GM19438 (cell line): ENCODE results near the gene ANKRD13B.
"Not testable (repeated sequence)": the region's sequence is repeated elsewhere in the genome, so short reads cannot be mapped to it uniquely, and the experiment has no call there.

ENCODE experiments used
- ATAC-seq: cut with Tn5 transposase; IDR thresholded peaks from one replicate; pipeline ENCODE4 v1.9.1; 2021; ENCODE audit warnings: low read depth; ENCODE audit not compliant: unreplicated experiment

The ANKRD13B gene

DNA sequence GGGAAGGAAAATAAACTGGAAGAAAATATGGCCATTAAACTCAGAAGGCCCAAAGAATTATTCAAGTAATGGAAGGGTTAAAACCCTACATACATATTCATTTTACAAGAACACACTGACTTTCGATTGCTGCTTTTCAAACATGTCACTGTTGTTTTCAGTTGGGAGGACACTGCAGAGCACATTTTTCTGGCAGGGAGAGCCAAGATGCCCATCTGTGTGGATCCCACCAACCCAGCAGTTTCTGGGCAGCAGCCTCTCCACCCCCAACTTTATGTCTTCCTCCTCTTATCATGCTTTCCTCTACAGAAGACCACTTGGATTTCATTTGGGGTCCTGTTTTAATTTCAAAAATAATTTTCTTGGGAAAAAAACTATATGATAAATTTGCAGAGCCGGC lies 36.9 kb downstream of the ANKRD13B start:
- ATAC-seq, result no peak

DNA sequence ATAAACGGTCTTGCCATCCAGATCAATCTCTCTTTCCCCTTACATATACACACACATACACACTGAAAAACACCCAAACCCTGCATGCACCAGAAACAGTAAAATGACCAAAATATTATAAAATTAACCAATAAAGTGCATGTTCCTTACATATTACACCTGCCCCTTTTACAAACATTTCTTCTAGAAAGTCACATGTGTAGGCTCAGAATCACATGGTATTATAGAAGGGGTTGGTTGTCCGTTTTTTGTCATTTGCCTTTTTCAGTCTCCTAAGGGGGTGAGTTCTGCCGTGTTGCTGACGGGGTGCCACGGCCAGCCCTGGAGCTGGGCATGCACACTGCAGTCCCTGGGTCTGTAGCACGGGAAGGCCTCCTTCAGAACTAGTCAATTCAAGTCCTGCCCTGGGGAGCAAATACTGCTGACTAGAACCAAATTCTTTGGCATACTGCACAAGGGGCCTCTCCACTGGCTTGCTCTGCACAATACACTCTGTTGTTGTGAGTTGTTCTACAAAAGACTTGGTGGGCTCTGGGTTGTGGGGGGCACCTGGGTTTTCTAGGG lies 37.8 kb downstream of the ANKRD13B start:
- no peak for ATAC-seq

DNA sequence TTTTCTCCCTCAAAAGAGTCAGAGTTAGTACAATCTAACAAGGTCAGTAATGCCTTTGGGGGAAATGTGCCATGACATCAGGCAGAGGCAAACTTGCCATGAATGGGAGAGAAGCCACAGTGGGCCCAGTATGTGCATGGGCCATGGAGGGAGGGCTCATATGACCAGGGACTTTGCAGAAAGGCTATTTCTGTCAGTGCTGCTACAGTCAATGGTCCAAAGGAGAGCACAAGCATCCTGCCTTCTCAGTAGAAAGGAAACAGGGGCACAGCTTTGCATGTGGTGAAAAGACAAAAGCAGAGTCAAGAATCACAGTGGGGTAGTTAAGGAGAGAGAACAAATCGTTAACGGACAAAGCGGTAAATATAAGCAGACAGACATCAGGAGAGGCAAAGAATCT lies 41.0 kb downstream of the ANKRD13B start:
- no peak for ATAC-seq

DNA sequence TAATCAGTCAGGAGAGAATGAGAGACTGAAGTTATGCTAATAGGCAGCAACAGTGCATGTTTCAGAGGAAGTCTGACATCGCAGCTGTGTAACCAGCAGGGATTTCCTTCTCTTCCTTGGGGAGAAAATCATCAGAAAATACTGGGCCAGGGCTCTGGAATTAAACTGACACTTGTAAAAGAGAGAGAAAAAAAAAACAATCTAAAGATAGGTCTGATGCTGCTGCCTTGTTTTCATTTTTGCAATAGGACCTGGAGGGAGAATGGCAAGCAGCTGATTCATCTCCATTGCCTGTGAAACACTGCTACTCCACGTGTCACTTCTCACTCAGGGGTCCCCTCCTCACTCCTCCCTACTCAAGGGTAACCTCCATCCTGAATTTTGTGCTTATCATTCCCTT lies 47.5 kb downstream of the ANKRD13B start:
- ATAC-seq, result no peak

DNA sequence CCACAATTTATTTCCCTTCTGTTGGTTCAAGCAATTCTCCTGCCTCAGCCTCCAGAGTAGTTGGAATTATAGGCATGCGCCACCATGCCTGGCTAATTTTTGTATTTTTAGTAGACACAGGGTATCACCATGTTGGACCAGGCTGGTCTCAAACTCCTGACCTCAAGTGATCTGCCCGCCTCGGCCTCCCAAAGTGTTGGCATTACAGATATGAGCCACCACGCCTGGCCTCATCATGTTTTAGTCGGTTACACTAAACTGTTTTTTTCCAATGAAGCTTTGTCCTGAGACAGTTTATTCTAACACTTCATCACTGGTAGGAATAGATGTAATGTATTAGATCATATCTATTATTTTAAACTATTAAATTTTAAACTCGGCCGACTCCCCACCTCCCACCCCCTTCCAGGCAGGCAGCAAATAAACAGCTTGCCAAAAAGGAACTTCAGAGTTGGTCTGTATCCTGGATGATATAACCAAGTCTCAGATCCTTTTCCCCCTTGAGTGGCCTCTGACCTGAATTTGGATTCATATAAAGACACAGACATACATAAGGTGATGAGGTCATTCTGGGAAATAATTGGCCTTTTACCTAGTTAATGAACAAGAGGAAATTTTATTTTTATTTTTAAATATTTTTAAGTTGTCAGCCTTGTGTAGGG lies 48.2 kb downstream of the ANKRD13B start:
- no peak for ATAC-seq

DNA sequence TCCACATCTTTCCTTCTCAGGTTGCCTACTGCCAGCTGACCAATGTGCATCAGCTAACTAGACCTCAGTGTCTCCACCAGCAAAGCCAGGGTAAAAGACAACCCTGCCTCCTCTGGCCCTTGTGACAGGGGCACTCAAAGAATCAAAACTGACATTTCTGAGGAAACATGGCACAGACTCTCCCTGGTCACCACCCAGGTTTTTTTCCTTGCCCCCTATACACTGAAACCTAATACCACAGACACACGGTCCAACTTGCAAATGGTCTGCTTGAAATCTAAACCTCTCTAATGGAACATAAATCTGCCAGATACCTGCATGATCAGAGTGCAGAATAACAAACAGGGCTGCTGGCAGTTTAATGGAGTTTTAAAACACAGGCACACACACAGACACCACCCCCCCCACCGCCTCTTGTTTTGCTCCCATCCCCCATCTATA lies 49.3 kb downstream of the ANKRD13B start:
- no peak for ATAC-seq

DNA sequence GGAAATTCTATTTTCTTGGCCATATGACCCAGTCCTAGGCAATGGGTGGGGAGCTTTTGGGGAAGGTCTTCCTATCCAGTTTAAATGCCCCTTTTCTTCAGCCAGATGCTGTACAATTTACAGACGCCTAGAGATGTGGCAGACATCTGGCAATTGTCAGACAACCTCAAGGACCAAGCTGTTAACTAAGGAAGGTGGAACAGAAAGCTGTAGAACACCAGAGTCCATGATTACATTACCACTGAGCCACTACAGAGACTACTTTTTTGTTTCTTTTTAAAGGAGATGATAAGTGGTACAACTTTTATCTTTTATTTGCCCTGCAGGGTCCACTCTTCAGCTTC lies 50.9 kb downstream of the ANKRD13B start:
- no peak for ATAC-seq

DNA sequence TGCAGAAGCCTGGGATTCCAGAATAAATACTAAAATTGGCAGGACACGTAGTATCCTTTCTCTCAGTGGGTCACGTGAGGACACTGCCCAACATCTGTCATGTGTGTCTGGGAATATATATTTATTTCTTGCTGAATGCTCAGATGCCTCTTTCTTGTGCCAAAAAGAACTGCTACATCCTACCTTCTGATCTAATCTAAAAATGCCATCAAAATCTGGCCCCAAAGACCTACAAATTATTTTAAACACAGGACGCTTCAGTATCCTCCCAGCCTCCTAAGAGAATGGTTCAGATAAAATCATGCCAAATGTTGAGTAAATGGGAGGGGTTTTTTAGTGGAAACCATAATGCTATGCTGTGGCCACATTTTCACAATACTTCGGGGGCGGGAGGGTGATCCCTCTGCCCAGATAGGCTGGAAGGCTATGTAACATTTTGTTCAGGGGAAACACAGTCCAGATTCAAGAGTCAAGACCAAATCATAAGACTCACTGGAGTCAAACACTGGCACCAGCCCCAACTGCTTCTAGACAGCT lies 52.7 kb downstream of the ANKRD13B start:
- ATAC-seq, result no peak

DNA sequence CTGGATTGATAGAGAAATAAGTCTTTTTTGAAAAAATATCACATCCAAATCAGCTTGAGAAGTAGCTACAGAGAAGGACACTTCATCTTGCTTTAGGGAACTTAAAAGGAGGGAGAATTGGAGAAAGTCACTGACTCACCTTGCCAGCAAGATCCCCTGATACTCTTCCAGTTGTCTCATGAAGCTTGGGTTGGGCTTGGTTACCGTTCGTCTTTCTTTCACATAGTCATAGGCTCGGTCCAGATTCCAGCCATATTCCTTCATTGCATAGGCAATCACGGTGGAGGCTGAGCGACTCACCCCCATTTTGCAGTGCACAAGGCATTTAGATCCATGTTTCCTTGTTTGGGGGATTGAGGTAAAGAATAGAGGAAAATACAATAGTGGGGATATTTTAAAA lies 55.1 kb downstream of the ANKRD13B start:
- ATAC-seq, result no peak

DNA sequence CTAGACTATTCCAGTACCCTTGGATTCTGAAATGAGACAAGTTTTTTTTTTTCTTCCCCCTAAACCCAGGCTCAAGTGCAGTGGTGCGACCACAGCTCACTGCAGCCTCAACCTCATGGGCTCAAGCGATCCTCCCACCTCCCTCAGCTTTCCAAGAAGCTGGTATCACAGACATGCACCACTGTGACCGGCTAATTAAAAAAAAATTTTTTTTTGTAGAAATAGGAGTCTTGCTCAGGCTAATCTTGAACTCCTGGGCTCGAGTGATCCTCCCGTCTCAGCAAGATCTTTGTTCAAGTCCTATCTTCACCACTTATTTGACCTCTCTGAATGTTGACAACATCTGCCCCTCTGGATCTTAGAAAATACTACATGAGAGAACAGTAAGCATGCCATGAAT lies 56.4 kb downstream of the ANKRD13B start:
- no peak for ATAC-seq

DNA sequence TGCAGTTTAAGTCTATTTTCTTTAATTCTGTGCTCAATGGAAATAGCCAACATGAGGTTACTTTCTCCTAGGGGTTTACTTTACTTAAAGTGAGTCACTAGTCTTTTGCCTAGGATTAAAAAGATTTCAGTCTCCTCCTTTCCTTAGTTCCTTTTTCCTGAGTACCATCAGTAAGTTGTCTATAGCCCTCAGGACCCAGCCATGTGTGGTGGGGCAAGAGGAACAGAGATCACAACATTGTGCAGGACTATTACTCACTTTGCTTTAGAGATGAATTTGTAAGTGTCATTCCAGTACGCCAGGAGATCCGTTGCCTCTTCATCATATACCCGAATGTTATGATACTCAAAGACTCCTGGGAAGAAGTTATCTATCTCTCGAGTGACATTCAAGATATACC lies 57.5 kb downstream of the ANKRD13B start:
- no peak for ATAC-seq

DNA sequence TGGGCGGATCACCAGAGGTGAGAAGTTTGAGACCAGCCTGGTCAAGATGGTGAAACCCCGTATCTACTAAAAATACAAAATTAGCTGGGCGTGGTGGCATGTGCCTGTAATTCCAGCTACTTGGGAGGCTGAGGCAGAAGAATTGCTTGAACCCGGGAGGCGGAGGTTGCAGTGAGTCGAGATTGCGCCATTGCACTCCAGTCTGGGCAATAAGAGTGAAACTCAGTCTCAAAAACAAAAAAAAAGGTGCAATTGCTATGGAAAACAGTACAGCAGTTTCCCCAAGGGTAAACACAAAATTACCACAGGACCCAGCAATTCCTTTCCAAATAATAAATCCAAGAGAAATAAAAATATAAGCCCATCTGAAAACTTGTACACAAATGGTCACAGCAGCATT lies 59.0 kb downstream of the ANKRD13B start:
- ATAC-seq, result not testable (repeated sequence)

DNA sequence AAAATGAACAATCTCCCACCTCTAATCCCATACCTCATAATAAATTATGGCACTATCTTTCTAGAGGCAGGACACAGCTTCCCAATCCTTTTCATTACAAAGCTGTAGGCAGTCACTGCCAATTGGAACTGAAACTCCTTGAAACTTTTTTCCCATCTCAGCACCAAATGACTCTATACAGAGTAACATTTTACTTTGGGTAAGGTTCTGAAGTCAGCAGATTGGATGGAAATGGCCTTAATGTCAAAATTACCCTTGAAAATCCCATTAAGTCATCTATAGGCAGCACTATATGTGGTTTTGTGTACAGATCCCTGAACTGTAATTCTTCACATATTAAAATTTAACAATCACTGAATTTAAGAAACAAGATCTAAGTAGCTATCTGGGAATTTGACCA lies 60.0 kb downstream of the ANKRD13B start:
- ATAC-seq, result no peak

DNA sequence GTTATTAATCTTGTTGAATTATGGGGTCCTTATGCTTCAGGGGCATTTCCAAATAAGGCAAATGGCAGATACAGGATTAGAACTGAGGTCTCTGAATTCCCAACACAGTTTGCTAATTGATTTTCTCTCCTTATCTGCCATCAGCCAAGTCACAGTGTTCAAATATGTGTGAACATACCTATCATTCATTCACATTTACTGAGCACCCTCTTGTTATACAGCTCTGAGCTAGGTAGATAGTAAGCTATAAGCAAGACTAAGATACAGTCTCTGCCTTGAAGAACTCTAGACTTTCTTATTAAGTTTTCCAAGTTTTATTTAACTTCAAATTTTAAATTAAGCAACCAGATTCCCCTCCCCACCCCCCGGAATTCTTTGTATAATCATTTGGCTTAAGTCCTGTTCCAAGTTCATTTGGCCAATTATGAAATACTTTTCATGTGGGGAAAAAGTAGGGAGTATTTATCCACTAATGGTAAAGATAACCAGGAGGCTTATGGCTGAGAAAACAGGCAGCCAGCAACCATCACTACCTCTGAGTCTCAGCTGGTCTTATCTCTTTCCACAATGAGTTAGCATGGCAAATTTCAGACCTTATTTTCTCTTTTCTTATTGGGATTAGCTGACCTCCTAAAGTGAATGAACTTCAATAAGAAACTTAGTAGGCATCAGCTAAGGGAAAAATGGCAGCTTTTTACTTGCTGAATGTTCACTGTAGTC lies 61.2 kb downstream of the ANKRD13B start:
- no peak for ATAC-seq

DNA sequence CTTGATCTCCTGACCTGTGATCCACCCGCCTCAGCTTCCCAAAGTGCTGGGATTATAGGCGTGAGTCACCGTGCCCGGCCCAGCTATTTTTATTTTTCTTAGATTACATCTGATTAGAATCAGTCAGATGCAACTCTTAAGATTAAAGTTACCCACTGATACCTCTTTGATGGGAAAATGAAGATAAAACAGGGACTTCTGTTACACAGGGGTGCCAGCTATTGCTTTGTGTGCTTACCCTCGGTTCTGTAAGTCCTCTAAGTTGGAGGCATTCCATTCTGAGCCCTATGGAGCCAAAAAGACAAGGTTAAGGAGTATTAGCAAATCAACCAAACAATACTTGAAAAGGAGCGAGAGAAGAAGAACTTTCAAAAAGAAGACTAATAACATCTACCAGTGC lies 62.4 kb downstream of the ANKRD13B start:
- ATAC-seq, result no peak

DNA sequence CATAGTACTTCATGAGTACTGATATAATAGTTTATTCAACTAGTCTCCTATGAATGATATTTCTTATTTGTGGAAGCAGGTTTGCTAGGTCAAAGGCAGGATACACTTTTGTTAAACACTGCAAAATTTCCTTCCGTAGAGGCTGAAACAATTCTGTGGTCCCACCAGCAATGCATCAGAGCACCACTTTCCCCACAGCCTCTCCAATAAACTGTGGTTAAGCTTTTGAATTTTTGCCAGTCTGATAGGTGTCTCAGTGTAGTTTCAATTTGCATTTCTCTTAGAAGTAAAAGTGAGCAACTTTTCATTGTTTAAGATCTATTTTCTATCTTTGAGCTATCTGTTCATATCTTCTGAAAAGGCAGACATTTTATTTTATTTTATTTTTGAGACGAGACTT lies 66.2 kb downstream of the ANKRD13B start:
- ATAC-seq, result no peak

DNA sequence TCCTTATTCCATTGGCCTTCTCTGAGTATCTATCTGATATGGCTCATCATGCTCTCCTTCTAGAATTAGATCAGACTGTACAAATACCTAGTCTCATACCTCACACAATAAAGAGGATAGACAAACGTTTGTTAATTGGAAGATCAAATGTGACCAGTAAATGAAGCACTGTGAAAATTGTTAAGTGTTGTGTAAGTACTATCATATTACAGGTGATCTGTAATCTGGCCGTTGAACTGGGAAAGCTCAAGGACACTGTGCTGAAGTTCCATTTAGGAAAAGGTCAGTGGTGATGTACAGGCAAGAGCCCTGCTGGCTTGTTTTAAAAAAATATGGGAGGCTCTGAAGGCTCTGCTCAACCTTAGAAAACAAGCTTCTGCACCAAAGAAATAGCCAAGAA lies 68.3 kb downstream of the ANKRD13B start:
- no peak for ATAC-seq

DNA sequence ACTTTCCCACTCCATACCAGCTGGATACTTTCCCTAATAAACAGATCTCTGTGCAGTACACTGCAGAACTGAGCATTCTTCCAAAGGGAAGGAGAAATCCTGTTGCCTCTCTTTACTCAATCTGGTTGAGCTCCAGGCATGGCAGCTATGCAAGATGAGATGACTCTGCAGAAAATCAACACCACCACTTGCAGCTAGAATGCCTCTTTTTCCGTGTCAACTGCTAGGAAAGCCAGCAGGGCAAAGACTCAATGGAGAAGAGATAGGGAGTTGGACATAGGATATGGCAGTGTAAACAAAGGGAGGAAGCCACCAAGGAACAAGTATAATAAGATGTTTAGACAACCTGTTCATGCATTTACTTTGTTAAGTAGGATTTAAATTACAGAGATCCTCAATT lies 70.2 kb downstream of the ANKRD13B start:
- no peak for ATAC-seq
